Liver (tissue), 3 donors: ENCODE measurements around the gene CREB1.

ENCODE experiments used
- ATF3 ChIP-seq: IDR thresholded peaks from 2 replicates; pipeline ENCODE4 v1.6.1; 2016; ENCODE audit warnings: antibody characterized with exemption
- CTCF ChIP-seq: fragments of 150-350 bp; IDR thresholded peaks from 2 replicates; pipeline ENCODE4 v1.5.1; 2017; ENCODE audit warnings: improper control_type of control experiment, low read depth, low read length; ENCODE audit not compliant: missing input control
- EGR1 ChIP-seq, 2 donors: IDR thresholded peaks; 2 replicates each; pipeline ENCODE4 v1.6.1; 2016 to 2018; ENCODE audit warnings: antibody characterized with exemption in 2 of 2, low read depth in 2 of 2
- FOXA1 ChIP-seq: IDR thresholded peaks from 2 replicates; pipeline ENCODE4 v1.6.1; 2016; ENCODE audit warnings: antibody characterized with exemption
- GABPA ChIP-seq, 2 donors: IDR thresholded peaks in 1 of 2; conservative IDR thresholded peaks in 1 of 2; 2 replicates each; pipeline ENCODE4 v1.6.1; 2016; ENCODE audit warnings: antibody characterized with exemption in 2 of 2, mild to moderate bottlenecking in 1 of 2, moderate library complexity in 1 of 2
- NR2F2 ChIP-seq: IDR thresholded peaks from 2 replicates; pipeline ENCODE4 v1.6.1; 2016; ENCODE audit warnings: antibody characterized with exemption
- RAD21 ChIP-seq, 2 donors: IDR thresholded peaks; 2 replicates each; pipeline ENCODE4 v1.6.1; 2016; ENCODE audit warnings: antibody characterized with exemption in 2 of 2, mild to moderate bottlenecking in 2 of 2
- REST ChIP-seq: IDR thresholded peaks from 2 replicates; pipeline ENCODE4 v1.6.1; 2016; ENCODE audit warnings: antibody characterized with exemption, mild to moderate bottlenecking
- RXRA ChIP-seq, 2 donors: IDR thresholded peaks; 2 replicates each; pipeline ENCODE4 v1.6.1; 2017 to 2018; ENCODE audit warnings: antibody characterized with exemption in 2 of 2, mild to moderate bottlenecking in 1 of 2
- SP1 ChIP-seq: IDR thresholded peaks from 2 replicates; pipeline ENCODE4 v1.6.1; 2018; ENCODE audit warnings: antibody characterized with exemption, mild to moderate bottlenecking
- TAF1 ChIP-seq: conservative IDR thresholded peaks from 2 replicates; pipeline ENCODE4 v1.6.1; 2016; ENCODE audit warnings: antibody characterized with exemption, mild to moderate bottlenecking
- donor health status: healthy.
- donor health status: healthy.

- TF ChIP-seq CTCF (no peak), NR2F2 (no peak), TAF1 (no peak), ATF3 (no peak), FOXA1 (no peak), SP1 (no peak), GABPA (IDR thresholded peaks at IDR 0.05 in 1 of 2, conservative IDR thresholded peaks at IDR 0.05 in 1 of 2) (no peak), RAD21 (IDR thresholded peaks at IDR 0.05) (no peak), EGR1 (IDR thresholded peaks at IDR 0.05; ENCODE audit: low read depth in 2 of 2) (no peak), RXRA (IDR thresholded peaks at IDR 0.05) (no peak), REST (no peak)
These were observed 9.7 kb downstream of the CREB1 start for GRCh38 chr2:207539470-207539869.
